Stimulated activated CD4-positive, alpha-beta T cell treated with anti-CD3 and anti-CD28 coated beads, Interleukin-1b, Interleukin-23, amount 100 ng/mL, for 48 hours (primary cell): ENCODE results near the gene IL33.

Experiments used
- DNase-seq: peaks from one replicate; pipeline ENCODE4 v3.0.0-alpha.2; 2020

The IL33 gene

GRCh38 chr9:6305954-6306563 is 90.5 kb downstream of the IL33 start:
- no peak for DNase-seq
